HG03045 (cell line): ENCODE measurements around the gene DHRS7B.
"Not testable (repeated sequence)": the region's sequence is repeated elsewhere in the genome, so short reads cannot be mapped to it uniquely, and the experiment has no call there.

Source experiments
- ATAC-seq: cut with Tn5 transposase; IDR thresholded peaks from one replicate; pipeline ENCODE4 v1.9.1; 2021; ENCODE audit warnings: mild to moderate bottlenecking, moderate library complexity; ENCODE audit not compliant: unreplicated experiment

DHRS7B gene

GRCh38 chr17:21174713-21175112 lies 47.9 kb downstream of the DHRS7B start:
- no peak for ATAC-seq

DNA sequence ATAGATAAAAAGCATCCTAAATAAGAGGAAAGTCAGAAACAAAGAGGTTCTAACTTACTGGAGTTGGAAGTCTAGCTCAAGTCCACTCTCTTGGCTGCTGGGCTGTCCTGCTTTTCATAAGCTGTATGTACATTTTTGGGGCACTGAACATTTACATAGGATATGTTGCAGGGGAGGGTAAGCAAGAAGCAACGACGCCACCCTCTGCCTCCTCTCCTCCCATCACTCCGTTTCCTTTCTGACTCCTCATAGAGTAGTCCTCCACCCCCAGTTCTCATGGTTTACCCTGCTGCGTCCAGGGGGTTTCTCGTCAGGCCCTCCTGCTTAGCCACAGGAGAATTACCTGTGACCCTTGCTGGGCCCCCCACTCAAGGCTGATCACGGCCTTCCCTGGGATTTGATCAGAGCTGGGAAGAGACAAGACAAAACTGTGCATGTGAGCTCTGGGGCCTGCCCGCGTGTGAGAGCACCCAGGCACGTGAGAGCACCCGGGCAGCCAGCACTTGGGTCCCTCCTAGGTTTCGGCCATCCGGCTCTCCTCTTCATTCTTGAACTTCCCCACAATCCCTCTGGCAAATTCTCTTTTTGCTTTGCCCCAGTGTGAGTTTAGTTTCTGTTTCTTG lies 50.1 kb downstream of the DHRS7B start:
- ATAC-seq = no peak

- ATAC-seq = no peak
Measured at GRCh38 chr17:21177401-21177800, 50.6 kb downstream of the DHRS7B start.

GRCh38 chr17:21177854-21178600 lies 51.3 kb downstream of the DHRS7B start:
- no peak for ATAC-seq

GRCh38 chr17:21183468-21183867 lies 56.7 kb downstream of the DHRS7B start:
- ATAC-seq = no peak

DNA sequence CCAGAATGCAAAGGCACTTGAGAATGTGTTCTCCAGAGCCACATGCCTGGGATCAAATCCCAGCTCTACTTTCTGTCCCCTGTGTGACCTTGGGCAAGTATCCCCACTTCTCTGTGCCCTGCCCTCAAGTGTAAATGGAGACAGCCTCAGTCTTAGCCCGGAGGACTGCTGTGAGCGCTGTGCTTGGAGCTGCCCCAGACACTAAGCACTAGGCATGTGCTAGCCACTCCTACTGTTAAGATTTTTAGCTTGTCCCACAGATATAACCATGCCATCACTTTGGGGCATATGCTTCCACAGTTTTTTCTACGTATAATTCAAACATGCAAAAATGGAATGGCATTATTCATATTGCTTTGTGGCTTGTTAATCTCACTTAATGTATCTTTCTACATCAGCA lies 57.8 kb downstream of the DHRS7B start:
- ATAC-seq = no peak

DNA sequence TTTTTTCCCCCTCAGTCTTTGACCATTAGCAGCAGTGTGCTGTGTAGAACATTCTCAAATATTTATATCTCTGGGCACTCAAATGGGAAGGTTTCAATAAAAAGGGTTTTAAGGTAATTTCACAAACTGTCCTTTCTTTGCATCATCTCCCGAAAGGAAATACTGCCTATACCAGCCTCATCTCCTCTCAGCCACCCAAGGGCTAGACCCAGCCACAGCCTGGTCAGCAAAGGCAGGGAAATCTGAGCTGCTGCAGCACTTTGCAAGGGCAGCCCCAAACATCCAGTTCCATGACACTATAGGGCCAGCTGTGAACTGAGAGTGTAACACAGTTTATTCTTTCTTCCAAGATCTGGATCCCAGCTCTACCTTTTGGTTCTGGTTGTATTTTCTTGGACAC lies 58.3 kb downstream of the DHRS7B start:
- ATAC-seq = no peak

GRCh38 chr17:21186399-21187187 lies 59.8 kb downstream of the DHRS7B start:
- ATAC-seq = no peak

GRCh38 chr17:21189361-21189760 lies 62.6 kb downstream of the DHRS7B start:
- no peak for ATAC-seq

- no peak for ATAC-seq
Measured at GRCh38 chr17:21190078-21190477, 63.3 kb downstream of the DHRS7B start.

- ATAC-seq = no peak
Measured at GRCh38 chr17:21191698-21192097, 64.9 kb downstream of the DHRS7B start.

DNA sequence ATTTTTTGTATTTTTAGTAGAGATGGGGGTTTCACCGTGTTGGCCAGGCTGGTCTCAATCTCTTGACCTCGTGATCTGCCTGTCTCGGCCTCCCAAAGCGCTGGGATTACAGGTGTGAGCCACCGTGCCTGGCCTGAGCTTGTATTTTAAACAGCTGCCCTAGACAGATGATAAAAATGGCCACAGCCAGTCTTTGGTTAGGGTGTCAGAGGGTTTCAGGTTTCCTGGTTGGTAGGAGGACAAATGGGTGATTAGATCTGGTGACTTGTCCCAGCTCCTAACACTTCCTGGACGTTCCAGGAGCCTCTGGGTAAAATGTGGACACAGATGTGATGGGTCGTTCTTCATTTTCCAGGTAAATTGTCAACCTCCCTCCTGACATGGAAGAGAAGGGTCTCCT lies 65.7 kb downstream of the DHRS7B start:
- not testable (repeated sequence) for ATAC-seq

DNA sequence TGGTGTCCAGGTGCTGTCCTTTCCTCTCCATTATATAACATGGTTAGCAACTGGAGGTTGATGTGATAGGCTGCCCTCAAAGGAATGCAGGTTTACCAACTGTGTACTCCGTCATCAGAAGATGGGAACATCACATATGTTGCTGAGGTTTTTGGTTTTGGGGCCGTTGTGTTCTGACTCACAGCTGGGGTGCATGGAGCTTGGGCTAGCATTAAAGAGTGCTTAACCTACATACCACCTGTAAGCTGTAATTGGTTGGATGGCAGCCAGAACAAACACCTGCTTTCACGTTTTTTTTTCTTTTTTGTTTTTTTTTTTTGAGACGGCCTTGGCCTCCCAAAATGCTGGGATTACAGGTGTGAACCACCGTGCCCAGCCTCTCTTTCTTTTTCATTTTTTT lies 66.3 kb downstream of the DHRS7B start:
- ATAC-seq = no peak

- no peak for ATAC-seq
Measured at GRCh38 chr17:21194226-21194625, 67.5 kb downstream of the DHRS7B start.

GRCh38 chr17:21194703-21195102 lies 67.9 kb downstream of the DHRS7B start:
- ATAC-seq = no peak

GRCh38 chr17:21196126-21196525 lies 69.4 kb downstream of the DHRS7B start:
- ATAC-seq = no peak

GRCh38 chr17:21198411-21198810 lies 71.6 kb downstream of the DHRS7B start:
- ATAC-seq = no peak

DNA sequence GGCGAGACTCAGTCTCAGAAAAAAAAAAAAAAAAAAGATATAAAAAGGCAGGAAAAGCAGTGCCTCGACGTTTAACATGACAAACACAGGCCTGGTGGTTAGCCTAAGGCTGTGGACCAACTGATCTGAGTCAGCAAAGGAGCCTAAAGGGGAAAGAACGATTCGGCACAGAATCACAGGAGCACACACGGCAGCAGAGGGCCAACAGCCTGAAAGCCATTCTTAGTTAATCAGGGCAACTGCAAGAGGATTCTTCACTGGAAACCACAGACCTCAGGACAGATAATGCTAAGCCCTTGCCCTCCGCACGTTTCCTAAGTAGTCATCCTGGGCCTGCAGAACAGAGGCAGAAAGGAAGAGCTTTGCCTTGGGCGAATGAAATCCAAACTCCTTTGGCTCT lies 72.5 kb downstream of the DHRS7B start:
- no peak for ATAC-seq

DNA sequence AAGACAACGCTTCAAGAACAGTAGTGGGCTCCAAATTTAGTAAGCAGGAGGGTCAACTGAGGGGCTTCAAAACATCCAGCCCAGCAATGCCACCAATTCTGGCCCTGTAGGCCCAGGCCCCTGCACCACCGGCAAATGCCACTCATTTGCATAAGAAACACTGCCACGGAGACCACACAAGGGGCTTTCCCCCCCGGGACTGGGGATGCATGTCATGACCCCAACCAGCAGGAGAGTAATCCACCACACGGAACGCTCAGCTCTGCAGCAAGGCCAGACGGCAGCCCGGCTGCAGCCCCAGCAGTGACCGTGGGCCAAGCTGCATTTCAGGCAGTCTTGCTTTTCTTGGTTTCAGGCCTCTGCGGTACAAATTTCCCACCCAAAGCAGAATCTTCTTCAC lies 73.1 kb downstream of the DHRS7B start:
- ATAC-seq = no peak

DNA sequence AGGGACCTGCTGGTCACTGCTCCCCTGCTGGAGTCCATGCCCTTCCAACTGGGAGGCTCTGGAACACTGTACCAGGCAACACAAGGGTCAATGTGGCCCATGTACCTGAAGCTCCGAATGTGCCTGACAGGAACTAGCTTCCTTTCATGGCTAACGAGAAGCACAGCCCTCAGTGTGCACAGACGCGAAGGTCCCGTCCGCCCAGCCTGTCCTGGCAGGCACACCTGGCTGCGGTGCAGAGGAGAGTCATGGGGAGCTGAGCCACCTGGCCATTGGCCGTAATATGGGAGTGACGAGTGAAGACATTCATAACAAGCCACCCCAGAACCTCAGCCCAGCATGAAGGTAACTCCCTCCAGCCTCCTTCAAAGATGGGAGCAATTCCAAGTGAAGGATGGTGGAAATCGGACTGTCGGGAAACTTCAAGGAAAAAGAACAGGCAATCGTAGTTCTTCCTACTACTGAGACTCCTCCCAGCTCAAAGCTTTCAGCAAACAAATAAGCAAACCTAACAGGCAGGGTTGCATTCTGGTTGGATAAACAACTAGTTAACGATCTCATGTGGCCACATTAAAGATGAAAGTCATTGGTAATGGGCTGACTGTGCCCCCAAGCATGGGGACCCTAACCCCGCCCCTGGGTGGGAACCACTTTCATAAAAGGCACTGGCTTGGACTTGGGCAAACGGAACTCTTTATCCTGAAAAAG lies 74.0 kb downstream of the DHRS7B start:
- ATAC-seq = no peak

DNA sequence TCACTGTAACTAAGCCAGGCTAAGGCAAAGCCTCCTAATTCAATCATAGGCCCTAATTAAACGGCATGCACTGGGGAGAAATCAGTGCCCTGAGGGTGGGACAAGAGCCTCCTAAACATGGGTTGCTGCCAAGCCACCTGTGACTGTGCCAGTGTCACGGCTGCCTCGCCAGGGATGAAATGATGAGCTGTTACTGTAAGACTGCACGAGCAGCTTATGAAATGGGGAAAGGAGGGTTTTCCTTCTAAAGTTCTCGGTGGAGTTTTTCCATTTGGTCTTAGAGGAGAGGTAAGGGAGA lies 74.5 kb downstream of the DHRS7B start:
- no peak for ATAC-seq

DNA sequence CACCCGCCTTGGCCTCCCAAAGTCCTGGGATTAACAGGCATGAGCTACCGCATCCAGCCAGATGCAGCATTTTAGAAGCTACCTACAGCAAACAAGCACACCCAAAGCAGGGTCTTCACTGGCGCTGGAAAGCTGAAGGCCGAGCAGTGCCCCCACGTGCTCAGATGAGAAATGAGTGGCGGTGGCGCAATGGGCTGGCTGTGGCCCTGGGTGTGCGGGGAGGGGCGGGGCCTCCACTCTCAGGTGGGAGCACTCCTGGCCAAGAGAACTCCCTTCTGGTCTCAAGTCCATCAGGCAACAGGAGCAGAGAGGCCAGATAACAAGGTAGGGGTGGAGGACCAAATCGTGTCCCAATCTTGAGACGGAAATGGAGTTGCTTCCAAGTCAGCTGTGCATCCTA lies 75.1 kb downstream of the DHRS7B start:
- ATAC-seq = no peak
